GM18508 (cell line): Measurements from ENCODE around the gene DBET.
"Not testable (repeated sequence)": the region's sequence is repeated elsewhere in the genome, so short reads cannot be mapped to it uniquely, and the experiment has no call there.

Experiments
- ATAC-seq: cut with Tn5 transposase; IDR thresholded peaks from one replicate; pipeline ENCODE4 v1.9.1; 2021; ENCODE audit warnings: moderate number of reproducible peaks; ENCODE audit not compliant: insufficient read depth, unreplicated experiment

Gene DBET

GRCh38 chr4:190064342-190064741, at the start of gene DBET:
DBET (plus strand) TSS chr4:190064502.
- not testable (repeated sequence) for ATAC-seq

DNA sequence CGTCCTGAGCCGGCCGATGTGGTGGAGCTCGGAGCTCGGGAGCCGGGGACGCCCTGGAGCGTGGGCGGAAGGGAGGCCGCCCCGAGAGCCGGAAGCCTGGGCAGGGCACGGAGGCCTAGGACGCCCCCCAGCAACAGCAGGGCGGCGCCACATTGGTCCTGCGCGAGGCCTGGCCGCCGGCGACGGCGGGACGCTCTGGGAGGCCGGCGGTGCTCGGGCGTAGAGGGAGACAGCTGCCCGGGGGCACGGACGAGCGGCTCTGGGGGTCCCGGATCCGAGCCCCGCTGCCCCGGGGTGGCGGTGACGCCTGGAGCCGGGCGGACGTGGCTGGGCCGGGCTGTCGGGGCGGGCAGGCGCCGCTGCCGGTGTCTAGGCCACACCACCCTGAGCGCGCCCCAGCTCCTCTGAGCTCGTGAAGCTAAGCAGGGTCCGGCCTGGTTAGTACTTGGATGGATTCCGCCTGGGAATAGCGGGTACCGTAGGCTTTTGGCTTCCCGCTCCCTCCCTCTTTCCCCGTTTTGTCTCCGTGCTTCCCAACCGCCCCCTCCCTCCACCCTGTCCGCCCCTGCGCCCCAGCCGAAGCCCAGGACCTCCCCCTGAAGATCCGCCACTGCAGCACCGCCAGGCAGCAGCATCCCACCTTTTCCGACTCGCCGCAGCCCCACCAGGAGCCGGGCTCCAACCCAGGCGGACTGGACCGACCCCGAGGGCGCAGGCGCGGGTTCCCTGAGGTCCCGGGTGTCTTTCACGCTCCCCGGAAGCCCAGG, 49.3 kb upstream of the DBET start:
- no peak for ATAC-seq

GRCh38 chr4:190015538-190016368, 48.5 kb upstream of the DBET start:
- no peak for ATAC-seq

GRCh38 chr4:190016369-190017289, 47.7 kb upstream of the DBET start:
- ATAC-seq = no peak

DNA sequence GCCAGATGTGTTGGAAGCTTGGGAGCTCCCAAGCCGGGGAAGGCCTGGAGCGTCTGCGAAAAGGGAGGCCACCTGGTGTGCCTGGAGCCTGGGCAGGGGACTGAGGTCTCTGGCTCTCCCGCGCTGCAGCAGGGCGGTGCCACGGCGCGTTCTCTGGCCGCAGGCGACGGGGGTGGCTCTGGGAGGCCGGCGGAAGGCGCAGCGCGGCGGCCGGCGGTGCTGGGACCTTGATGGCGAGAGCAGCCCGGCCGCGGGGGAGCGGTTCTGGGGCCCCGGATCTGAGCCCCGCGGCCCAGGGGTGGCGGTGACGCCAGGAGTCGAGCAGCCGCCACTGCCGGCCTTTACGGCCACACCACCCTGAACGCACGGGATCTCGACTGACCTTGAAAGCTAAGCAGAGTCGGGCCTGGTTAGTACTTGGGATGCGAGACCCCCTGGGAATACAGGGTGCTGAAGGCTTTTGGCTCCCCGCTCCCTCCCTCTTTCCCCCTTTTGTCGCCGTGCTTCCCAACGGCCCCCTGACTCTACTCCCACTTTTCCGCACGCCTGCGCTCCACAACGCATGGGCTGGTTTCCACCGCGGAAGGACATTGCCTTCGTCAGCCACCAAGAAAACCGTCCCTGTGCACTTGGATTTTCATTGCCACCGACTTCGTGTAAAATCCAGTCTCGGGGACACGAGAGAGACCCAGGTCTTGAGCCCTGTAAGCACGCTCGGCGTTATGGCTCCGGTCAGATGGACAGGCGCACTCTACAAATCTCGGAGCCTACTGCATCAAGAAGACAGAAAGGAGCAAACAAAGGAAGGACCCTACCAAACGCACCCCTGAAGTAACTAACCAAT, 46.7 kb upstream of the DBET start:
- no peak for ATAC-seq

GRCh38 chr4:190018201-190018920, 45.9 kb upstream of the DBET start:
- ATAC-seq = no peak

- ATAC-seq = no peak
Observed at GRCh38 chr4:190019023-190019858, 45.1 kb upstream of the DBET start.

DNA sequence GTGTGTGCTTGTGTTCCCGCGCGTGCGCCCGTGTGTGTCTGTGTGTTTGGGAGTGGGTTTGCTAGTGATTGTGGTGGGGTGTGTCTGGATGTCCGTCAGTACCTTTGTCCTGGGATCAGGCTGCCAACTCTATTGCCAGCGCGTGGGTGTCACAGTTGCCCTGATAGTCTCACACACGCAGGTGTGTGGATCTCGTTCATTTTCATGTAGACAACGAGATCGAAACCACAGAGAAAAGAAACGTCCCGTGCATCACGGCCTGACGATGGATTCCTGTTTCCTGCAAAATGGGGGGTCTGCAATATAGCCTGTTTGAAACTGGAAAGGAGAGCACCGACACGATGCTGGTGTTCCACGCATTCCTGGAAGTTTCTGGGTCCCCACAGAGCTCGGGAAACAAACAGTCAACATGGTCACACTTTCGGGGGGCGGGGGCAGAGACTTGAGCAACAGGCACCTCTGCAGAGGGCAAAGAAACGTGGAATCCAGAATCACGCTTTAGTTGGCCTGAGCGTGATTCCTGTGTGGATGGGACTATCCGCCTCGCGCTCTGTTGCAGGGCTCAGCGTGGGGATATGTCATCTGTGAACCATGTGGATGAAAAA, 44.3 kb upstream of the DBET start:
- not testable (repeated sequence) for ATAC-seq

DNA sequence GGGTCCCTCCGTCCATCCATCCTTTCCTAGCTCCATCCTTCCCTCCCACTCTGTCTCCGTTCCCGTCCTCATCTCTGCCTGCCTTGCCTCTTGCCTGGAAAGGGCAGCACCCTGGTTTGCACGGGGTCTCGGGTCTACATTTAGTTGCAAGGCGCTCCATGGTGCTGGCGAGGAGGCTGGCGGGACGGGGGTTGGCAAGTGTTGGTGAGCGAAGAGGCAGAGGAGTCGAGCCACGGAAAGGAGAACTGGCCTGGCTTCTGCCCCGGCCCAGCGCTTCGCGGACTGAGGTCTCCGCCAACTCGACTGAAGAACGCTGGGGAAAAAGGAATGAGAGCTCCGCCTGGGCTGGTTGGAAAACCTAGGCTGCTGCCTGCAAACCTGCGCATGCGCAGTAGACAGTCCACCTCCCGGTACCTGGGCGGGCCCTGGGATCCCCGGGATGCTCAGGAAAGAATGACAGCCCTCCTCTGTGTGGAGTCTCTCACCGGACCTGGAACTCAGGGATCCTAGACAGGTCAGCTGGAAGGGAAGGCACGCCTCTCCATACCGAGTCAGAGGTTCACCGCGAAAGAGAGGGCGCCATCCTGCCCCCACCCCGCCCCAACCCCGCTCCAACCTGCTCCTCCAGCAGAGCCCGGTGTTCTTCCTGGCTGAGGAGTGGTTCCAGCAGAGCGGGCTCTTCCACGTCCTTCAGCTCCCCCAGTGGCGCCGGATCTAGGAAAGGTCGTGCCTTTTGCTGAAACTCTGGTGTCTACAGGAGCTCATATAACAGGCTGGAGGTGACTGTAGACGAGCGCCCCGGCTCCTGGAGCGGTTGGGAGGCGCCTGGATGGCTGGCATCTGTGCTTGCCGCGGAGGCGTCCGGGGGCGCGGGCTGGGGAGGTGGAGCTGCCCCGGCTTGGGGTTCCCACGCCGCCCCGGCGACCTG, 43.2 kb upstream of the DBET start:
- ATAC-seq = no peak

GRCh38 chr4:190021973-190022372, 42.3 kb upstream of the DBET start:
- not testable (repeated sequence) for ATAC-seq

DNA sequence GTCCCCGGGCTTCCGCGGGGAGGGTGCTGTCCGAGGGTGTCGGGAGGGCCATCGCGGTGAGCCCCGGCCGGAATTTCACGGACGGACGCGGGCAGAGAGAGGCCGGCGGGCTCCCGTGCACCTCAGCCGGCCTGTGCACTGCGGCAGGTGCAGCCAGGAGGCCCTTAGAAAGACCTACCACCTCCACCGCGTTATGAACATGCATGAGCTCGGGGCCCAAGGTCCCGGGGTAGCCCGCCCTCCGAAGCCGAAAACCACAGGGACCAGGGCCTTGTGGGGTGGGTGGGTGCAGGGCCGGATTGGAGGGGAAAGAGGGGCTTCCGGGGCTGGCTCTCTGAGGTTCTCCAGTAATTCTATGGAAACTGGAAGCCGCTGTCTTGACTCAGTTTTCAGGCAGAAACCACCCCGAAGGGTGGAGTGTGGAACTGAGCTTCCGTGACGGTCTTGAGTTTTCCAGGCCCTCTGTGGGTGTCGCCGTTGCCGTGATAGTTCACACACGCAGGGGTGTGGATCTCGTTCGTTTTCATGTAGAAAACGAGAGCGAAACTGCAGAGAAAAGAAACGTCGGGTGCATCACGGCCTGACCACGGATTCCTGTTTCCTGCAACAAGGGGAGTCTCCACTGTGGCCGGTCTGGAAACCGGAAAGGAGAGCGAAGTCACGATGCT, 41.6 kb upstream of the DBET start:
- ATAC-seq = not testable (repeated sequence)

- not testable (repeated sequence) for ATAC-seq
Observed at GRCh38 chr4:190027156-190027555, 37.1 kb upstream of the DBET start, which contains the start of gene FRG2. FRG2 (minus strand) TSS chr4:190027256; CDS start chr4:190027204, 52 bp downstream.

DNA sequence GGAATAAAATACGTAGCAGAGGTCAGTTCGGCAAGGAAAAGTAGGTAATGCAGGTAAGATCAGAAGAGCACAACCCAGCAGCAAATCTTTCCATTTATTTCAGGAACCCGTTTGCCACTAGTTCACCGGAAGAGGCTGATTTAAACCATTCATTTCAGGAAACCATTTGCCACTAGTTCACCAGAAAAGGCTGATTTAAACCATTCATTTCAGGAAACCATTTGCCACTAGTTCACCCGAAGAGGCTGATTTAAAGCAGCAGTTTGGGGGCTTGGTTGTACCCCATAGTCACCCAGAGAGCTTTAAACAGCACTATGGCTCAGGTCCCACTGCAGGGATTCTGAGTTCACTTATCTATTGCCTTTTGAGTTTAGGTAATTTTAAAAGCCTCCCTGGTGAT, 33.0 kb upstream of the DBET start:
- ATAC-seq = not testable (repeated sequence)

DNA sequence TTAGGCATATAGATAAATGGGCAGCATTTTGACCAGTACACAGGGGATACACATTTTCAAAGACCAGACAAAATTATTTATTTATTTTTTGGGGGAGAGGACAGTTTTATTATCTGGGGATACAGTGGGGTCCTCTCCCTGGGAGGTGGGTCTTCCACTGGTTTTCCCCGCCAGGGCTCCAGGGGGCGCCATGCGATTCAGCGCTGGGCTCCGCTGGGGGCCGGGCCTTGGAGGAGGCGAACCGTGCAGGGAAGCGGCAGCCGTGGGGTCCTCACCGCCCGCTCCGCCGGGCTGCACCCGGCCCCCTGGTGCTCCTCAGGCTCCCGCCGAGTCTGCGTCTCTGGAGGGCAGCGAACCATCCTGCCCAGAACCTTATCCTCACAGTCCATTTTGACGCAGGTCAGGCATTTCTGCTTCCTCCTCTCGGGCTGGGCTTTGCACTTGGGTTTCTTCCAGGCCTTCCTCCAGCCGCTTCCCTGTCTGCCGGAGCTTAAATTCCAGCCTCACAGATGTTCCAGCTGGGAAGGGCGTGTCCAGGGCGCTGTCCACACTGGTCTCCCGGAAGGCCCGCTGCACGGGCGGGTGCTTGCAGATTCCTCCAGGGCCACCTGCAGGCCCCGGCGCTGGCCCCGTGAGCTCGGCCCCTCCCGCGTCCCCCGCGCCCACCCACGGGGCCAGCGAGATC, 26.5 kb upstream of the DBET start:
- ATAC-seq = not testable (repeated sequence)

GRCh38 chr4:190040873-190041272, 23.4 kb upstream of the DBET start:
- ATAC-seq = not testable (repeated sequence)
